Mesendoderm (in vitro differentiated cells): ENCODE results near the gene MAST1.
A peak's percentile ranks its signal among the peaks of the same experiment; 100 is the strongest.

Experiments used
- DNase-seq: peaks from one replicate; pipeline ENCODE4 v3.0.0; 2013
- H2AK5ac ChIP-seq: 2 replicates; pipeline ENCODE4 v1.6.1; 2013; ENCODE audit warnings: low read length, inconsistent platforms
- H2BK120ac ChIP-seq: 2 replicates; pipeline ENCODE4 v1.6.1; 2013; ENCODE audit warnings: low read depth, mild to moderate bottlenecking, low read length, moderate library complexity, mixed read lengths
- H2BK15ac ChIP-seq: replicated peaks from 2 replicates; pipeline ENCODE4 v1.6.1; 2013; ENCODE audit warnings: low read depth, mild to moderate bottlenecking, moderate library complexity
- H2BK5ac ChIP-seq: 2 replicates; pipeline ENCODE4 v1.6.1; 2013; ENCODE audit warnings: low read length, inconsistent platforms
- H3K18ac ChIP-seq: 2 replicates; pipeline ENCODE4 v1.6.1; 2013; ENCODE audit warnings: mild to moderate bottlenecking, low read length, mixed read lengths
- H3K23ac ChIP-seq: one replicate; pipeline ENCODE4 v1.6.1; 2013; ENCODE audit warnings: low read length
- H3K27ac ChIP-seq: 2 replicates; pipeline ENCODE4 v1.5.1; 2013; ENCODE audit warnings: low read depth, mild to moderate bottlenecking, inconsistent platforms, low read length, moderate library complexity
- H3K27me3 ChIP-seq: 2 replicates; pipeline ENCODE4 v1.6.1; 2013; ENCODE audit warnings: low read length, control low read depth, mild to moderate bottlenecking, inconsistent platforms; ENCODE audit not compliant: insufficient read depth, poor library complexity
- H3K36me3 ChIP-seq: 2 replicates; pipeline ENCODE4 v1.6.1; 2013; ENCODE audit warnings: low read length, inconsistent platforms; ENCODE audit not compliant: control insufficient read depth, insufficient read depth
- H3K4ac ChIP-seq: one replicate; pipeline ENCODE4 v1.6.1; 2013; ENCODE audit warnings: low read depth, mild to moderate bottlenecking, low read length, moderate library complexity
- H3K4me1 ChIP-seq: 2 replicates; pipeline ENCODE4 v1.6.1; 2013; ENCODE audit warnings: low read depth, low read length, inconsistent platforms; ENCODE audit not compliant: control insufficient read depth
- H3K4me2 ChIP-seq: 2 replicates; pipeline ENCODE4 v1.6.1; 2013; ENCODE audit warnings: low read length
- H3K4me3 ChIP-seq: 2 replicates; pipeline ENCODE4 v1.5.1; 2013; ENCODE audit warnings: mild to moderate bottlenecking, low read length
- H3K56ac ChIP-seq: one replicate; pipeline ENCODE4 v1.6.1; 2013; ENCODE audit warnings: low read length
- H3K79me1 ChIP-seq: 2 replicates; pipeline ENCODE4 v1.6.1; 2013; ENCODE audit warnings: low read length, inconsistent platforms
- H3K79me2 ChIP-seq: 2 replicates; pipeline ENCODE4 v1.6.1; 2013; ENCODE audit warnings: mild to moderate bottlenecking, low read length; ENCODE audit not compliant: control insufficient read depth, insufficient read depth
- H3K9ac ChIP-seq: 2 replicates; pipeline ENCODE4 v1.6.1; 2013; ENCODE audit warnings: low read length, inconsistent platforms
- H4K5ac ChIP-seq: one replicate; pipeline ENCODE4 v1.6.1; 2013; ENCODE audit warnings: low read length
- H4K8ac ChIP-seq: one replicate; pipeline ENCODE4 v1.6.1; 2013; ENCODE audit warnings: low read depth, mild to moderate bottlenecking, control low read depth, low read length, moderate library complexity
- WGBS: extraction: QIAGEN DNeasy Blood & Tissue Kit; methylation state at CpG from one replicate; pipeline ENCODE4 v1.1.7; 2013; ENCODE audit warnings: low lambda C conversion rate, missing lambda C conversion rate; ENCODE audit not compliant: insufficient coverage; ENCODE audit errors: extremely low coverage; 5-methylcytosine and 5-hydroxymethylcytosine counted together

The MAST1 gene

DNA sequence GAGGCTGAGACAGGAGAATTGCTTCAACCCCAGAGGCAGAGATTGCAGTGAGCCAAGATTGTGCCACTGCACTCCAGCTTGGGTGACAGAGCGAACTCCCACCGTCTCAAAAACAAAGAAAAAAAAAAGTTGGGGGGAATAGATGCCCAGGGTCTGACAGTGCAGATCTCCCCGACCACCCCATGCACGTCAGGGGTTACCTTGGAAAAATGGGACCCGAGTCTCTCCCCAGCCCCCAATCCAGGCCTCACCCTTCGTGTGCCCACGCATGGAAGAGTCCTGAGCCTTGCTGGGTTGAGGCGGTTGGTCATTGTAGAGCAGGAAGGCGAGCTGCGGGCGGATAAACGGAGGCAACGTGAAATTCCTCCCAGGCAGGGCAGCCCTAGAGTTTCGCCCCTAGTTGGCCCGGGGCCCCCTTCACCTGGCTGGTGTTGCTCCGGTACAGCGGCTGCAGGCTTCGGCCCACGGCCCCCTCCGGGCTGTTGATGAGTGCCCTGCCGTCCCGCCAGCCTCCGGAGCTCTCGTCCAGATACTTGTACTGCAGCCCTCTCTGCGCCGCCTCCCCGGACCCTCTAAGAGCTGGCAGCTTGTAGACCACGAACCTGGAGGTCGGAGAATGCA, 42.3 kb downstream of the MAST1 start:
- peak overlapping the region; percentile 75 for H3K4me3 ChIP-seq
- DNase-seq = peak; percentile 41

GRCh38 chr19:12881172-12881808, 43.0 kb downstream of the MAST1 start, which contains the start of gene DNASE2:
DNASE2 (minus strand) TSS chr19:12881449; CDS start chr19:12881375, 74 bp downstream.
- Histone ChIP-seq H3K9ac (peak within 1 kb of the TSS; percentile 77), H4K8ac (no peak within 1 kb of the TSS), H3K56ac (peak within 1 kb of the TSS; percentile 91), H2BK15ac (no peak within 1 kb of the TSS), H3K79me1 (no peaks in the 10 kb centered on the region), H3K18ac (peak within 1 kb of the TSS; percentile 65), H3K79me2 (no peaks in the 10 kb centered on the region), H2AK5ac (no peak within 1 kb of the TSS), H3K27ac (peak within 1 kb of the TSS; percentile 46), H3K4me1 (no peaks in the 10 kb centered on the region), H3K36me3 (no peaks in the 10 kb centered on the region), H3K4me3 (peak within 1 kb of the TSS; percentile 75), H4K5ac (no peak within 1 kb of the TSS), H3K23ac (no peak within 1 kb of the TSS), H3K4me2 (peak within 1 kb of the TSS; percentile 93), H2BK120ac (no peak within 1 kb of the TSS), H3K4ac (no peak within 1 kb of the TSS), H3K27me3 (peaks cover 2% of the 10 kb centered on the region), H2BK5ac (no peak within 1 kb of the TSS)
- WGBS = no CpG with 5 or more reads among the region's 38 CpGs
- DNase-seq = peak; percentile 98

More for the DNA sequence above, 42.3 kb downstream of the MAST1 start:
- H3K56ac ChIP-seq = peak overlapping the region; percentile 91
- peak overlapping the region; percentile 65 for H3K18ac ChIP-seq
- H2BK120ac ChIP-seq = no peak overlapping the region
- no peak overlapping the region for H3K27ac ChIP-seq
- H2BK15ac ChIP-seq = no peak overlapping the region
- no peak overlapping the region for H4K8ac ChIP-seq
- no peaks in the 10 kb centered on the region for H3K4me1 ChIP-seq
- H3K79me2 ChIP-seq = no peaks in the 10 kb centered on the region
- H3K4ac ChIP-seq = no peak overlapping the region
- peaks cover 2% of the 10 kb centered on the region for H3K27me3 ChIP-seq
- no peak overlapping the region for H2AK5ac ChIP-seq
- H4K5ac ChIP-seq = no peak overlapping the region
- no peaks in the 10 kb centered on the region for H3K79me1 ChIP-seq
- H3K23ac ChIP-seq = no peak overlapping the region
- no peak overlapping the region for H2BK5ac ChIP-seq
- peak overlapping the region; percentile 93 for H3K4me2 ChIP-seq
- no CpG with 5 or more reads among the region's 29 CpGs for WGBS
- no peaks in the 10 kb centered on the region for H3K36me3 ChIP-seq
- H3K9ac ChIP-seq = peak overlapping the region; percentile 77

DNA sequence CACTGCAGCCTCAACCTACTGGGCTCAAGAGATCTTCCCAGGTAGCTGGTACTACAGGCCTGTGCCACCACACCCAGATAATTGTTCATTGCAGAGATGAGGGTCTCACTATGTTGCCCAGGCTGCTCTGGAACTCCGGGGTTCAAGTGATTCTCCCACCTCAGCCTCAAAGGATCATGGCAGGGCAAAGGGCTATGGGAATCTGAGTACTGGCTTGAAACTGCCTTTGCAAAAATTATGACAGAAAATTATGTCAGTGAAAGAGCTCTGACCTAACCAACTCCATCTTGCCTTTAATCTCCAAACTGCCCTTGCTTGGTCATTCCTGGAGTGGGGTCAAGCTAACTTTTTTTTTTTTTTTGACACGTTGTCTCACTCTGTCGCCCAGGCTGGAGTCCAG, 44.3 kb downstream of the MAST1 start:
- H3K4me1 ChIP-seq = no peaks in the 10 kb centered on the region
- H3K36me3 ChIP-seq = no peaks in the 10 kb centered on the region
- H3K4me2 ChIP-seq = no peak overlapping the region
- H3K9ac ChIP-seq = no peak overlapping the region
- no peaks in the 10 kb centered on the region for H3K79me1 ChIP-seq
- H4K8ac ChIP-seq = no peak overlapping the region
- H2AK5ac ChIP-seq = no peak overlapping the region
- no peak overlapping the region for H3K56ac ChIP-seq
- H4K5ac ChIP-seq = no peak overlapping the region
- WGBS = no CpG with 5 or more reads among the region's 3 CpGs
- no peak for DNase-seq
- H3K4ac ChIP-seq = no peak overlapping the region
- no peak overlapping the region for H2BK15ac ChIP-seq
- no peak overlapping the region for H3K18ac ChIP-seq
- H3K27me3 ChIP-seq = peaks cover 2% of the 10 kb centered on the region
- no peaks in the 10 kb centered on the region for H3K79me2 ChIP-seq
- H3K23ac ChIP-seq = no peak overlapping the region
- no peak overlapping the region for H3K4me3 ChIP-seq
- no peak overlapping the region for H2BK120ac ChIP-seq
- no peak overlapping the region for H3K27ac ChIP-seq
- H2BK5ac ChIP-seq = no peak overlapping the region

- Histone ChIP-seq H3K23ac (no peak overlapping the region), H2AK5ac (no peak overlapping the region), H3K4me3 (no peak overlapping the region), H4K8ac (no peak overlapping the region), H3K27ac (no peak overlapping the region), H3K79me2 (no peaks in the 10 kb centered on the region), H2BK120ac (no peak overlapping the region), H3K36me3 (no peaks in the 10 kb centered on the region), H3K18ac (no peak overlapping the region), H2BK5ac (no peak overlapping the region), H3K79me1 (no peaks in the 10 kb centered on the region), H3K27me3 (peaks cover 2% of the 10 kb centered on the region), H2BK15ac (no peak overlapping the region), H3K56ac (no peak overlapping the region), H3K4me2 (no peak overlapping the region), H3K4me1 (no peaks in the 10 kb centered on the region), H3K4ac (no peak overlapping the region), H3K9ac (no peak overlapping the region), H4K5ac (no peak overlapping the region)
- no CpG with 5 or more reads among the region's 3 CpGs for WGBS
- no peak for DNase-seq
These were observed 45.9 kb downstream of the MAST1 start for GRCh38 chr19:12884202-12884601.

GRCh38 chr19:12884627-12884925, 46.3 kb downstream of the MAST1 start:
- WGBS = no CpG with 5 or more reads among the region's 12 CpGs
- Histone ChIP-seq H2AK5ac (no peak overlapping the region), H2BK120ac (no peak overlapping the region), H3K36me3 (no peaks in the 10 kb centered on the region), H2BK15ac (no peak overlapping the region), H3K18ac (peak overlapping the region; percentile 6), H4K5ac (no peak overlapping the region), H3K79me1 (no peaks in the 10 kb centered on the region), H3K4ac (peak overlapping the region; percentile 11), H3K4me1 (no peaks in the 10 kb centered on the region), H4K8ac (no peak overlapping the region), H3K27ac (no peak overlapping the region), H3K4me2 (peak overlapping the region; percentile 38), H3K23ac (no peak overlapping the region), H3K4me3 (no peak overlapping the region), H3K9ac (peak overlapping the region; percentile 63), H3K27me3 (peaks cover 2% of the 10 kb centered on the region), H2BK5ac (no peak overlapping the region), H3K79me2 (no peaks in the 10 kb centered on the region), H3K56ac (peak overlapping the region; percentile 88)
- DNase-seq = no peak
